Subcutaneous adipose tissue (tissue), 4 donors: ENCODE data around the gene MGLL. TPM values are rescaled to one million over a fixed set of nuclear protein-coding genes. Genes with fewer than 3 reads are reported as not detected.

Experiments
- CTCF ChIP-seq: fragments of 450-650 bp; IDR thresholded peaks from one replicate; pipeline ENCODE4 v1.5.1; 2016; ENCODE audit warnings: low read depth, mild to moderate bottlenecking, control low read depth, antibody characterized with exemption, moderate library complexity
- total RNA-seq, 4 donors: library from RNA; depleted of rRNA; stranded (reverse); fragments of >200 nt; gene quantifications; one replicate each; pipeline ENCODE4 v1.1.0, GENCODE V29; 2016

MGLL gene
- total RNA-seq, 4 donors from 2014 or later = 83.9 to 292 (median 110) TPM

GRCh38 chr3:127794972-127795371, 27.3 kb downstream of the MGLL start:
- TF ChIP-seq CTCF = no peak

DNA sequence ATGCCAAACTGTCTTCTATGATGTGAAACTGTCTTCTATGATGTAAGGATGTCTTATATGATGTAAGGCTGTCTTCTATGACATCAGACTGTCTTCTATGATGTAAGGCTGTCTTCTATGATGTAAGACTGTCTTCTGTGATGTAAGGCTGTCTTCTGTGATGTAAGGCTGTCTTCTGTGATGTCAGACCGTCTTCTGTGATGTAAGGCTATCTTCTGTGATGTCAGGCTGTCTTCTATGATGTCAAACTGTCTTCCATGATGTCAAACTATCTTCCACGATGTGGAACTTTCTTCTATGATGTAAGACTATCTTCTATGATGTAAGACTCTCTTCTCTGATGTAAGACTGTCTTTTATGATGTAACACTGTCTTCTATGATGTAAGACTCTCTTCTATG, 27.9 kb downstream of the MGLL start:
- TF ChIP-seq CTCF = no peak

- no peak for TF ChIP-seq CTCF
Observed at GRCh38 chr3:127792541-127793292, 29.6 kb downstream of the MGLL start.

DNA sequence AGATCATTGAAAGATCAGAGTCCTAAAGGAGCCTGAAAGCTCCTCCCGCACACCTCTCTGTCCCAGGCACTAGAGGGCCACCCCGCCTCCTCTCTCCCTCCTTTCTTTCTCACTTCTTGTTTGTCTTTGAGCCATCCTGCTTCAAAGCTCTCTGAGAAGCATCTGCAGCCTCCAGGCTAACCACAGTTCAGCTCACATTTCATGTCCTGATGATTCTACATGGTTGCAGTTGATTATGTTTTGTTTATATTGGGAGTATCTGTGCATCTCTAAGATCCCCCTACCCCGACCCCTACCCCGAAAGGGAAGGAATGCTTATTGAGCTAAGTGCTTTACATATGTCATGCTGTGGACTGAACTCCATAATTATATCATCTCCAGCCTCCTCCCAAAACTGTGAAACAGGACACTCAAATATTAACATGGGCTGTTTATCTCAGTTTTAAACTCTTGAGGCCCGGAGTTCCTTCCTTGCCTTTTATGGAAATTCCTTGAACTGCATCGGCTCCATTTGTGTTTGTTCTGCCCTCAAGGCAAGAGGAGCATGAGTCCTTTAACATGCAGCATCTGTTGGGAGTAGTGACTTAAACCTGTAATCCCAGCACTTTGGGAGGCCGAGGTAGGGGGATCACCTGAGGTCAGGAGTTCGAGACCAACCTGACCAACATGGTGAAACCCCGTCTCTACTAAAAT, 30.9 kb downstream of the MGLL start:
- no peak for TF ChIP-seq CTCF

DNA sequence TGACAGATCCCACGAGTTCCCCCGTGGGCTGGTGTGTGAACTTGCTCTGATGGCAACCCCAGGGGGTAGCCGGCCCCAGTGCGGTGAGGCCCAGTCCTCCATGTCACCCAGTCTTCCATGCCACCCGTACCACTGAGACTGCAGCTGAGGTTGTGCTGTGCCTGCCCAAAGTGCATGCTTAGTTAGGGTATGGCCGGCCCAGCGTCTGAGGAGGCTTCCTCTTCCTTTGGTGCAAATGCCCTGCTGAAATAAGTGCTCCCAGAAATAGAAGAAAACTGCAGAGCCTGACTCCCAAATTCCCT, 31.5 kb downstream of the MGLL start:
- TF ChIP-seq CTCF = no peak

- TF ChIP-seq CTCF = no peak
Observed at GRCh38 chr3:127789990-127790881, 32.1 kb downstream of the MGLL start.

DNA sequence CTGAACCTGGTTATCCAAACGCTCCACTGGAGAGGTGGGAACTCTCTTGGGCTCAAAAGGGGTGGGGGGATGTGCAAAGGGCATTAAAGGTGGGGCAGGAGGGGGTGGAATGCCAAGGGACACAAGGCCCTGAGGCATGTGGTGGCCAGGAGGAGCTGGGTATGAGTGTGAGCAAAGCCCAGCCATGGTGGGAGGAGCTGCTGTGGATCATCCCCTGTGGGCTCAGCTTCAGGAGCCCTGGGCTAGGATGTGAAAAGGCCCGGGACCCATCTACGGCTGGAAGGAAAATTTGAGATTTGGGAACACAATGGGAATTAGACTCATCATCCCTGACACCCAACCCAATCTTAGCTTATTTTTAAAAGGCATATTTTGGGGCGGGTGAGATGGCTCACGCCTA, 33.3 kb downstream of the MGLL start:
- no peak for TF ChIP-seq CTCF
